Prostate gland (tissue), 2 donors: ENCODE results near the gene PPIB. TPM values are rescaled to one million over a fixed set of nuclear protein-coding genes. Genes with fewer than 3 reads are reported as not detected.

ENCODE experiments used
- DNase-seq: peaks from one replicate; pipeline ENCODE4 v3.0.0-alpha.2; 2019; ENCODE audit warnings: low spot score
- H3K27ac ChIP-seq, 2 donors: fragments of 200-600 bp; sonication (generic); 2 replicates each; pipeline ENCODE4 v1.5.1; 2017 to 2019
- H3K27me3 ChIP-seq: fragments of 200-600 bp; sonication (generic); replicated peaks from 2 replicates; pipeline ENCODE4 v1.5.1; 2019; ENCODE audit not compliant: insufficient read depth
- H3K36me3 ChIP-seq, 2 donors: fragments of 200-600 bp; sonication (generic); 1 replicate in 1 of 2; 2 replicates in 1 of 2; pipeline versions ENCODE4 v1.5.1 to v1.8.1; 2017 to 2019
- H3K4me1 ChIP-seq: fragments of 200-600 bp; sonication (generic); replicated peaks from 2 replicates; pipeline ENCODE4 v1.5.1; 2019
- H3K4me3 ChIP-seq, 2 donors: fragments of 200-600 bp; sonication (generic); 2 replicates each; pipeline ENCODE4 v1.5.1; 2017 to 2019
- H3K9me3 ChIP-seq: fragments of 200-600 bp; sonication (generic); 2 replicates; pipeline ENCODE4 v1.5.1; 2017
- CTCF ChIP-seq, 4 experiments: fragments of 200-600 bp in 2 of 4; fragments of 450-650 bp in 2 of 4; sonication (generic) in 2 of 4; IDR thresholded peaks; 1 replicate in 3 of 4; 2 replicates in 1 of 4; pipeline ENCODE4 v1.5.1; 2016 to 2019; ENCODE audit warnings: antibody characterized with exemption in 4 of 4, mild to moderate bottlenecking in 2 of 4, moderate library complexity in 2 of 4
- POLR2A ChIP-seq: fragments of 450-650 bp; IDR thresholded peaks from one replicate; pipeline ENCODE4 v1.6.1; 2016; ENCODE audit warnings: antibody characterized with exemption, mild to moderate bottlenecking
- POLR2AphosphoS5 ChIP-seq: sonication (generic); formaldehyde crosslinking; IDR thresholded peaks from one replicate; pipeline ENCODE4 v1.6.1; 2017; ENCODE audit warnings: antibody characterized with exemption
- WGBS: methylation state at CpG from one replicate; pipeline ENCODE4 v1.1.5; 2018; 5-methylcytosine and 5-hydroxymethylcytosine counted together
- intact Hi-C: fragments of 100-400 bp; cut with DNase I; formaldehyde crosslinking; loops from one replicate; pipeline ENCODE4 v1.14.2; 2022
- total RNA-seq, 2 donors: library from RNA; depleted of rRNA; stranded (reverse); fragments of >200 nt; gene quantifications; one replicate each; pipeline ENCODE4 v1.1.0, GENCODE V29; 2016

The PPIB gene
- total RNA-seq, 2 donors from 2014 or later = 372 to 624 TPM

GRCh38 chr15:64141798-64142512 lies 20.9 kb downstream of the PPIB start:
- Histone ChIP-seq H3K4me3 (no peak overlapping the region), H3K27me3 (no peaks in the 10 kb centered on the region), H3K4me1 (no peaks in the 10 kb centered on the region), H3K36me3 (peaks cover 0 to 6% of the 10 kb centered on the region in 2 donors), H3K27ac (no peak overlapping the region), H3K9me3 (no peaks in the 10 kb centered on the region)
- WGBS = 80% methylated on average over 8 of the region's 8 CpGs
- DNase-seq = no peak
- TF ChIP-seq CTCF (IDR thresholded peaks at IDR 0.05) = no peak
- no peak for TF ChIP-seq POLR2AphosphoS5
- TF ChIP-seq POLR2A = no peak
- intact Hi-C loops = no loop called here

GRCh38 chr15:64138331-64138941 lies 24.4 kb downstream of the PPIB start:
- intact Hi-C loops = no loop called here
- no peaks in the 10 kb centered on the region for H3K9me3 ChIP-seq
- H3K4me3 ChIP-seq = no peak overlapping the region
- no peaks in the 10 kb centered on the region for H3K4me1 ChIP-seq
- H3K36me3 ChIP-seq = peaks cover 10 to 17% of the 10 kb centered on the region in 2 donors
- 88% methylated on average over 4 of the region's 4 CpGs for WGBS
- H3K27me3 ChIP-seq = no peaks in the 10 kb centered on the region
- TF ChIP-seq CTCF (IDR thresholded peaks at IDR 0.05) = no peak
- no peak for TF ChIP-seq POLR2A
- no peak for TF ChIP-seq POLR2AphosphoS5
- DNase-seq = no peak
- no peak overlapping the region for H3K27ac ChIP-seq

- peaks cover 16 to 17% of the 10 kb centered on the region in 2 donors for H3K36me3 ChIP-seq
- H3K4me3 ChIP-seq = no peak overlapping the region
- no peaks in the 10 kb centered on the region for H3K4me1 ChIP-seq
- no peaks in the 10 kb centered on the region for H3K27me3 ChIP-seq
- no peak for DNase-seq
- intact Hi-C loops = no loop called here
- TF ChIP-seq POLR2A = no peak
- 80% methylated on average over 8 of the region's 8 CpGs for WGBS
- H3K27ac ChIP-seq = no peak overlapping the region
- H3K9me3 ChIP-seq = no peaks in the 10 kb centered on the region
These were observed 25.5 kb downstream of the PPIB start for GRCh38 chr15:64137226-64137833.

- Histone ChIP-seq H3K36me3 (peaks cover 17 to 18% of the 10 kb centered on the region in 2 donors), H3K27me3 (no peaks in the 10 kb centered on the region), H3K4me1 (no peaks in the 10 kb centered on the region), H3K9me3 (no peaks in the 10 kb centered on the region), H3K27ac (no peak overlapping the region), H3K4me3 (no peak overlapping the region)
- intact Hi-C loops = no loop called here
- TF ChIP-seq POLR2A = no peak
- TF ChIP-seq POLR2AphosphoS5 = no peak
- no peak for TF ChIP-seq CTCF (IDR thresholded peaks at IDR 0.05)
- DNase-seq = no peak
- WGBS = 89% methylated on average over 7 of the region's 7 CpGs
These were observed 26.5 kb downstream of the PPIB start for GRCh38 chr15:64136347-64136746.

- Histone ChIP-seq H3K36me3 (peaks cover 25 to 27% of the 10 kb centered on the region in 2 donors), H3K9me3 (no peaks in the 10 kb centered on the region), H3K4me1 (no peaks in the 10 kb centered on the region), H3K27ac (no peak overlapping the region), H3K27me3 (no peaks in the 10 kb centered on the region), H3K4me3 (no peak overlapping the region)
- TF ChIP-seq POLR2AphosphoS5 (no peak), CTCF (IDR thresholded peaks at IDR 0.05) (no peak), POLR2A (no peak)
- no peak for DNase-seq
- WGBS = 49% methylated on average over 9 of the region's 9 CpGs
- intact Hi-C loops = no loop called here
These were observed 28.4 kb downstream of the PPIB start for GRCh38 chr15:64134345-64134829.
